Left forelimb (tissue), 1 donor: ENCODE data around the gene PTH2.
"Not testable (repeated sequence)": the region's sequence is repeated elsewhere in the genome, so short reads cannot be mapped to it uniquely, and the experiment has no call there.

ENCODE experiments used
- DNase-seq: peaks from one replicate; pipeline ENCODE4 v3.0.0-alpha.2; 2018; ENCODE audit warnings: low spot score

Gene PTH2

GRCh38 chr19:49447485-49448431 is 24.5 kb upstream of the PTH2 start:
- DNase-seq = no peak

GRCh38 chr19:49445997-49446396 is 22.8 kb upstream of the PTH2 start:
- DNase-seq = no peak

DNA sequence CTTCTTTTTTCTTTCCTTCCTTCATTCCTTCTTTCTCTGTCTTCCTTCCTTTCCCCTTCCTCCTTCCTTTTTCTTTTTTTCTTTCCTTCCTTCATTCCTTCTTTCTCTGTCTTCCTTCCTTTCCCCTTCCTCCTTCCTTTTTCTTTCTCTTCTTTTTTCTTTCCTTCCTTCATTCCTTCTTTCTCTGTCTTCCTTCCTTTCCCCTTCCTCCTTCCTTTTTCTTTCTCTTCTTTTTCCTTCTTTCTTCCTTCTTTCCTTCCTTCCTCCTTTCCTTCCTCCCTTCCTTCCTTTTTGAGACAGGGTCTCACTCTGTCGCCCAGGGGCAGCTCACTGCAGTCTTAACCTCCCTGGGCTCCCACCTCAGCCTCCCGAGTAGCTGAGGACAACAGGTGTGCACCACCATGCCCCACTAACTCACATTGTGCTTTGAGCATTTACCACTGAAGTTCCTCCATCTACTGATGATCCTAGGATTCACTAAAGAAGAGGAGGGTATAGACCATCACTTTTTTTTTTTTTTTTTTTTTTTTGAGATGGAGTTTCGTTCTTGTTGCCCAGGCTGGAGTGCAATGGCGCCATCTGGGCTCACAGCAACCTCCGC is 21.0 kb upstream of the PTH2 start:
- DNase-seq = not testable (repeated sequence)

DNA sequence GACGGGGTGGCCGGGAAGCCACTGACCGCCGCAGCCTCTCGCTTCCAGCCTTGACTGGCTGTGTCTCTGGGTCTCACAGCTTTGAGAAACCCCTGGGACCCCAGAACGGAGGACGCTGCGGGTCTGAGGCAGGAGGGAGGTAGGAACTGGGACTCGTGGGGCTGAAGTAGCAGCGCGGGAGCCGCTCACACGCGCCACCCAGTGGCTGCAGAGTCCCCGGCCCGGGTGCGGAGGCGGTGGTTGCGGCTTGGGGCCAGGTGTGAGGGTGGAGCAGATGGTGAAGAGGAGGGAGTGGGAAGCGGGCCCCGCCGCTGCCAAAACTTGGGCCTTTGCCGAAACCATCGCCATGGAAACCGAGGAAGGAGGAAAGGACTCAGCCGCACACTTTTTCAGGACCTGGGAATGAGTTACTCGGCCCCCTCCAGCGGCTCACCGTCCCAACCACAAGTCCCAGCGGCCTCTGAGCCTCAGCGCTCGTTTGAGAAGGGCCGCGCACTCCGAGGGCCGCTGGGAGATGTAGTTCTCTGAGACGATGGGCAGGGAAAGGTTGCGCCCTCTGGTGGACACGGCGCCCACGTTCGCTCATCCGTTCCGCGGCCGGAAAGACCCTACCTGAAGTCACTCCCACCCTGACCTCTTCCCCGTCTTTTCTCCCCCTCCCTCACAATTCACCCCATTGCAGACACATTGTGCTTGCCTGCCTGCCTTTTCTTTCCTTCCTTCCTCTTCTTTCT is 20.3 kb upstream of the PTH2 start:
- peak; percentile 99 for DNase-seq

- DNase-seq = peak; percentile 92
Measured at GRCh38 chr19:49442771-49443365, 19.6 kb upstream of the PTH2 start.

GRCh38 chr19:49442354-49442753 is 19.1 kb upstream of the PTH2 start:
- no peak for DNase-seq

GRCh38 chr19:49441960-49442350 is 18.7 kb upstream of the PTH2 start:
- DNase-seq = no peak

GRCh38 chr19:49441210-49441959 is 18.1 kb upstream of the PTH2 start, which contains the start of gene SLC17A7:
Gene SLC17A7 (minus strand): TSS chr19:49441527. CDS start chr19:49441379, 148 bp downstream.
- no peak for DNase-seq

DNA sequence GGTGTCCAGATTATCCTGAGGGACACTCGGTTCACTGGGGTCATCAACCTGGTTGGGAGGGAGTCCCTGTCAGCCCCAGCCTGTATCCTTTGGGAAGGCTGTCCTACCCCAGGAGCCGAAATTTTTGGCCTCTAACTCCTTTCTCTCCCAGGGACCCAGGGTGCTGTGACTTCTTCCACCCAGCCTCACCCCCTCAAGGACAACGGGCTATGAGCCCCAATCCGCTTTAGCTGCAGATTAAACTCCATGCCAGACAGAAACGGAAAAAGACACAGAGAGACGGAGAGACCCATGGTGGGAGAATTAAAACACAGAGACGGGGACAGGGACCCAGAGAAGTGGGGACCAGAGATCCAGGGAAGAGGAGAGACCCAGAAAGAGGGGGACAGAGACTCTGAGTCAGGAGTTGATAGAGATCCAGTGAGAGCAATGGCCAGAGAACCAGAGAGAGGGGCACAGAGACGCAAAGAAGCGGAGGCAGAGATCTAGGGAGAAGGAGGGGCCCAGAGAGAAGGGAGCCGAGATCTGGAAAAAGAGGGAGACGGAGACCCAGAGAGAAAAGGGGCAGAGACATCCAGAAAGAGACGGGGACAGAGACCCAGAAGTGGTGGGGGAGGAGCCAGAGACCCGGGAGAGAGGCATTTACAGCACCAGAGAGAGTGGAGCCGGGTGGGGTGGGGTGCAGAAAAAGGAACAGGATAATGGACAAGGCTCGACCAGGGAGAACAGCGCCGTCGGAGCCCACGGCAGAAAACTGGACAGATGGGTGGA is 17.4 kb upstream of the PTH2 start:
- no peak for DNase-seq

DNA sequence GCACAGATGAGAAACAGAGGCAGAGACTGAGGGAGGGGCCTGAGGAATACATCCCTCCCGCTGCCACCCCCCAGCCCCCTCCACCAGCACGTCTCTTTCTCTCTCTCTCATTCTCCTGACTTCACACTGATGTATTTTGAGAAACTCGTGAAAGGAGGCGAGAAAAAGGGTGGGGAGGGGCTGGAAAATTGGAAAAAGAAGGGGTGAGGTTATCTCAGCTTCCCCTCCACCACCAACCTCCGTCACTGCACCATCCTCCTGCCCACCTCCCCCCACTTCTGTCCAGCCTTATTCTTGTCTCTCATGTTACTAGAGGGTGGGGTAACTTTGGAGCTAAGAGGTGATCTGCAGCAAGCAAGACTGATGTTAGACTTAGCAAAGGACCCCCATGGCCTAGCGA is 16.6 kb upstream of the PTH2 start:
- DNase-seq = no peak

DNA sequence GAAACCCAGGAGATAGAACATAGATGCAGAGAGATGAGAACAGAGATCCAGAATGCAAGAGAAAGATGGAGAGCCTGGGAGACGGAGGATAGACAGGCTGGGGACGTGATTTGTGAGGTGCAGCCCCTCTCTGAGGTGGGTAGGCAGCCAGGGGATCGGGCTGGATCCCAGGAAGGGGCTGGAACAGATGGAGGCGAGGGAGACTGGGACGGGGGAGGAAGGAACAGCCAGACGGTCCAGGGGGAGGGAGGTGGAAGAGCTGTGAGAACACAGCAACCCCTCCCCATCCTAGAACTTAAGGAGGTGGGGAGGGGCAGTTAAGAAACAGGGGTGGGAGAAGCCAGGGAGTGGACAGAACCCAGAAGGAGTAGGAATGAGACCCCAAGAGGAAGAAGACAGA is 15.0 kb upstream of the PTH2 start:
- no peak for DNase-seq

- no peak for DNase-seq
Measured at GRCh38 chr19:49437231-49437630, 14.0 kb upstream of the PTH2 start.

DNA sequence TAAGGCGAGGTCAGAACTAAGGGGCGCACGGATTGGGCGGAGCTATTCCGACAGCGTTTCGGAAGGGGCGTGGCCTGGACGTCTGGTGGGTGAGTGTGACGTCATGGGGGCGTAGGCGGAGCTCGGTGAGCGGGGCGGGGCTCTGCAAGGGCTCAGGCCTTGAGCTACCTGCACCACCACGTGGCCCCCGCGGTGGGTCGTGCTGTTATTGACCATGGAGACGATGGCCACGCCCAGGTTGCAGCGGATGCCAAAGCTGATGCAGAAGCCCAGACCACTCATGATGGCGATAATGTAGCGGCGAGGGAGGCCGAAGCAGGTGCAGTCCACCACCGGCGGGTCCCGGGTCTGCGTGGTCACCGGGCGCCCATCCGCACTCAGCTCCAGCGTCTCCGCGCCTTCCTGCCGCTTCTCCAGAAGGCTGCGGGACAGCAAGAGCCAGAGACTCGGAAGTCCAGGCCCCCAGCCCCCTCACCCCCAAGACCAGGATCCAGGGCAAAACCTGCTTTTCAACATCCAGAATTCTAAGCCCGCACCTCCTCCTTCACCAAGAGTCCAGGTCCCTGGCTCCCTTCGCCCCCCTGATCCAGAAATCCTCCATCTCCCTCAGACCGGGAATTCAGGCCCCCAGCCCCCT is 13.3 kb upstream of the PTH2 start:
- no peak for DNase-seq

GRCh38 chr19:49435670-49436069 is 12.4 kb upstream of the PTH2 start:
- DNase-seq = no peak

DNA sequence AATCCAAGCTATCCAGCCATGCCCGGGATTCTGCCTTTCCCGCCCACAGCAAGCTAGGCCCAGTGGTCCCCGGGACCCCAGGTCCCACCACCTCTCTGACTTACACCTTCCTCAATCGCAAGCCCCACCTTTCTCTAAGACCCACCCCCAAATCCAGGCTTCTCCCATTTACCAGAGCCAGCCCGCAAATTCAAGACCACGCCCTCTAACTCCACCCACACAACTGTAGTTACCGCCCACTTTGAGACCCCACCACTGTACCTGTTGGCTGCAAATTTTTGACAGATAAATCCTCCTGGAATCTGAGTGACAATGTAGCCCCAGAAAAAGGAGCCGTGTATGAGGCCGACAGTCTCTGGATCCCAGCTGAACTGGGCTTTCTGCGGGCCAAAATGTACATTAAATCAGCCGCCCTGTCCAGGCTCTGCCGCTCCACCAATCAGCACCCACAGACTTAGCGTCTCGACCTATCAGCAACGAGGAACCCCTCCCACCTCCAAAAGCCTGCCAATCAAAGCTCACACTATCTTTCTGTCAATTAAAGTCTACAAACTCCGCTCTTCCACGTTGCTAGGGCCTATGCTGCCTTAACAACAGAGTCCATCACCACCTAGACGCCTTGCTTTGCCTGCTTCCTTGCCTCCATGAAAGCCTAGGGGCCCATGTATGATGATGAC is 11.8 kb upstream of the PTH2 start:
- DNase-seq = no peak

DNA sequence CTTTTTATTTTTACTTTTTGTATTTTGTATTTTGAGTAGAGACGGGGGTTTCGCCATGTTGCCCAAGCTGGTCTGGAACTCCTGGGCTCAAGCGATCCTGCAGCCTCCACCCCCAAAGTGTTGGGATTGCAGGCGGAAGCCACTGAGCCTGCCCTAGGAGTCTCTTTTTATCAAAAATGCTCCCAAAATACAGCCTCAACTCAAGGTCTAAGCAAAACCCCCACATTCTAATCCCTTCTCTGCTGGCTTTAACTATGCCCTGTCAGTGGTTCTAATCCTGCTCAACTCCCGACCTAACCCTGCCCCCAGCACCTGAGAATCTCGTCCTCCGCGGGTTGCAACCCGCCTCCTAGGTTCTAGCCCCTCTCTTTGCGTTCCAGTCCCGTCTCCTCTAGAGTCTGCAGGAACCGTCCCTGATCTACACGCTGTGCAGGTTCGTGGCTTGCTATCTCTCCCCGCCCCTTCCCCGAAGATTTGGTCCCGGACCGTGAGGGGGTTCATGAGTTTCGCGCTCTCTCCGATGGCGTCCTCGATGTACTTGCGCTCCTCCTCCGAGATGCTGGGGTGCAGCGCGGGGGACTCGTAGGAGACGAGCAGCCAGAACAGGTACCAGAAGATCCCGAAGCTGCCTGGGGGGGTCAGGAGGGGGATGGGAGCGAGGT is 10.1 kb upstream of the PTH2 start:
- DNase-seq = no peak

GRCh38 chr19:49432141-49433073 is 9.2 kb upstream of the PTH2 start:
- no peak for DNase-seq

GRCh38 chr19:49431330-49431749 is 8.1 kb upstream of the PTH2 start:
- no peak for DNase-seq
